Measurements from ENCODE around the gene MGAM2.

The MGAM2 gene

GRCh38 chr7:142158736-142159496, 47.4 kb downstream of the MGAM2 start:
- H3K9me3 ChIP-seq (ENCODE audit: insufficient read depth, low read length) = no peaks in the 10 kb centered on the region
- no peak overlapping the region for H3K27ac ChIP-seq (ENCODE audit: low read length)
- no peaks in the 10 kb centered on the region for H3K36me3 ChIP-seq (replicated peaks; ENCODE audit: low read depth, low read length)
- H3K4me1 ChIP-seq (ENCODE audit: low read length) = no peaks in the 10 kb centered on the region
- H3K4me3 ChIP-seq (ENCODE audit: low read length) = no peak overlapping the region
- H2AFZ ChIP-seq (ENCODE audit: low read depth, low read length) = no peak overlapping the region
- H3K27me3 ChIP-seq (ENCODE audit: low read depth, low read length) = peaks cover 56% of the 10 kb centered on the region
- no peaks in the 10 kb centered on the region for H3K79me2 ChIP-seq (ENCODE audit: low read length)
- TF ChIP-seq CTCF (IDR thresholded peaks at IDR 0.05; ENCODE audit: low read depth, low read length) (no peak), EZH2phosphoT487 (IDR thresholded peaks at IDR 0.05; ENCODE audit: low read depth) (no peak)
- H3K4me2 ChIP-seq (ENCODE audit: low read length) = no peak overlapping the region
- H3K9ac ChIP-seq (ENCODE audit: low read length) = no peak overlapping the region
- no peaks in the 10 kb centered on the region for H4K20me1 ChIP-seq (ENCODE audit: insufficient read depth, low read length)

DNA sequence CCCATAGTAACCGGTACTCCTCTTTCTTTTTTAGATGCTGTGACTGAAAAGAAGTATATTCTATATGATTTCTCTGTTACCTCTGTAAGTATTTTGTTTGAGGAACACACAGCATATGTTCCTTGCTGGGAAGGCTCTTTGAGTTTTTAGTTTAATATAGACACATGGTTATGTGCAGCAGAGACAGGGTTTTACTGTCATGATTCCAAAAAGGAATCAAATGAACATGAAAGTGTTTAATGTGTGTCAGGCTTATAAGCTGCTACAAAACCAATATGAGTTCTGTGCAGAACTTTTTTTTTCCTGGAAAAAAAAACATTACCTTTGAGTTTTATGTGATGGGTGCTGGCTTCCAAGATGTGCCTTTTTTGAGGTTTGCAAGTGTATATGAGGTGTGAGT, 50.4 kb downstream of the MGAM2 start:
- Histone ChIP-seq H3K4me3 (ENCODE audit: low read length) (no peak overlapping the region), H3K4me2 (ENCODE audit: low read length) (no peak overlapping the region)
- TF ChIP-seq CTCF (IDR thresholded peaks at IDR 0.05; ENCODE audit: low read depth, low read length) = no peak
- no peak for TF ChIP-seq EZH2phosphoT487 (IDR thresholded peaks at IDR 0.05; ENCODE audit: low read depth)

DNA sequence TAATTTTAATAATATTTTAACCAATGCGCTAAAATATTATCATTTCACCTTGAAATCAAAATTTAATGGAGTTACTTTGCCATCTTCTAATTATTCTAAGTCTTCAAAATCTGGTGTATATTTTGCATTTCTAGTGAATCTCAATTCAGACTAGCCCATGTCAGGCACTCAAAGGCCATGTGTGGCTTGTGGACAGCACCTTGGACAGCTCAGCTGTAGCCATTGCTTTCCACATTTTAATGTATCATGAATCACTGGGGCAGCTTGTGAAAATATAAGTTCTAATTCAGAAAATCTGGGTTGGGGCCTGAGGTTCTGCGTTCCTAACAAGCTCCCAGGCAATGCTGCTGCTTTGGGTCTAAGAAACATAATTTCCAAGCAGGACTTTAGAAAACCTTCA, 57.2 kb downstream of the MGAM2 start:
- no peak overlapping the region for H3K4me2 ChIP-seq (ENCODE audit: low read length)
- H3K27me3 ChIP-seq (ENCODE audit: low read depth, low read length) = peaks cover 43% of the 10 kb centered on the region
- H3K79me2 ChIP-seq (ENCODE audit: low read length) = no peaks in the 10 kb centered on the region
- peaks cover 14% of the 10 kb centered on the region for H3K4me1 ChIP-seq (ENCODE audit: low read length)
- no peak overlapping the region for H3K27ac ChIP-seq (ENCODE audit: low read length)
- TF ChIP-seq EZH2phosphoT487 (IDR thresholded peaks at IDR 0.05; ENCODE audit: low read depth) (no peak), CTCF (IDR thresholded peaks at IDR 0.05; ENCODE audit: low read depth, low read length) (no peak)
- H3K36me3 ChIP-seq (replicated peaks; ENCODE audit: low read depth, low read length) = peaks cover 5% of the 10 kb centered on the region
- H2AFZ ChIP-seq (ENCODE audit: low read depth, low read length) = no peak overlapping the region
- no peak overlapping the region for H3K4me3 ChIP-seq (ENCODE audit: low read length)
- no peak overlapping the region for H3K9ac ChIP-seq (ENCODE audit: low read length)
- H3K9me3 ChIP-seq (ENCODE audit: insufficient read depth, low read length) = no peaks in the 10 kb centered on the region
- H4K20me1 ChIP-seq (ENCODE audit: insufficient read depth, low read length) = no peaks in the 10 kb centered on the region

More for the DNA sequence above, 50.4 kb downstream of the MGAM2 start:
- Histone ChIP-seq H3K27ac (ENCODE audit: low read length) (no peak overlapping the region), H3K9me3 (ENCODE audit: insufficient read depth, low read length) (no peaks in the 10 kb centered on the region), H3K36me3 (replicated peaks; ENCODE audit: low read depth, low read length) (no peaks in the 10 kb centered on the region), H2AFZ (ENCODE audit: low read depth, low read length) (no peak overlapping the region), H3K4me1 (ENCODE audit: low read length) (no peaks in the 10 kb centered on the region), H3K9ac (ENCODE audit: low read length) (no peak overlapping the region), H3K79me2 (ENCODE audit: low read length) (no peaks in the 10 kb centered on the region), H4K20me1 (ENCODE audit: insufficient read depth, low read length) (no peaks in the 10 kb centered on the region), H3K27me3 (ENCODE audit: low read depth, low read length) (peaks cover 58% of the 10 kb centered on the region)

DNA sequence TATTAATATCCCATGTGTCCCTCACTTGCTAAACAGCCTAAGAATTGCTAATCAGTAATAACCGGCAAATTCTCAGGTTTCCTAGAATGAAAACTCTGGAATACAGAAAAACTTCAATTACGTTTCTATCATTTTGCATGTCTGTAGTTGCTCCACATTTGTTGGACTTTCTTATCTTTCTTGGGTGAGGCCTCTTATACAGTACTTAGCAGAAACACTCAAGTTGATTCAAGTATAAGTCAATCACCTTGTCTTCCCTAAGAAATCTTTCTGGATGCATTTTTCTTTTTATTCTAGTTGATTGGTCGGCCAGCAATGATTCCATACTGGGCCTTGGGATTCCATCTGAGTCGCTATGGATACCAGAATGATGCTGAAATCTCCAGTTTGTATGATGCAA, 61.4 kb downstream of the MGAM2 start:
- H3K36me3 ChIP-seq (replicated peaks; ENCODE audit: low read depth, low read length) = peaks cover 5% of the 10 kb centered on the region
- no peak overlapping the region for H2AFZ ChIP-seq (ENCODE audit: low read depth, low read length)
- H4K20me1 ChIP-seq (ENCODE audit: insufficient read depth, low read length) = no peaks in the 10 kb centered on the region
- H3K4me1 ChIP-seq (ENCODE audit: low read length) = peaks cover 37% of the 10 kb centered on the region
- H3K9ac ChIP-seq (ENCODE audit: low read length) = no peak overlapping the region
- H3K27me3 ChIP-seq (ENCODE audit: low read depth, low read length) = peaks cover 30% of the 10 kb centered on the region
- H3K4me3 ChIP-seq (ENCODE audit: low read length) = no peak overlapping the region; the same call in 1 of the 2 replicates
- H3K27ac ChIP-seq (ENCODE audit: low read length) = no peak overlapping the region
- H3K9me3 ChIP-seq (ENCODE audit: insufficient read depth, low read length) = no peaks in the 10 kb centered on the region
- TF ChIP-seq CTCF (IDR thresholded peaks at IDR 0.05; ENCODE audit: low read depth, low read length) (no peak), EZH2phosphoT487 (IDR thresholded peaks at IDR 0.05; ENCODE audit: low read depth) (no peak)
- no peaks in the 10 kb centered on the region for H3K79me2 ChIP-seq (ENCODE audit: low read length)
- H3K4me2 ChIP-seq (ENCODE audit: low read length) = peak overlapping the region; percentile 23; the same call in 1 of the 2 replicates

All from OCI-LY3 (cell line).